ENCODE results near the gene HMGCLL1. TPM values are rescaled to one million over a fixed set of nuclear protein-coding genes. Genes with fewer than 3 reads are reported as not detected.
A peak's percentile ranks its signal among the peaks of the same experiment; 100 is the strongest.

The HMGCLL1 gene
- total and polyA plus RNA-seq, 3 donors from 2014 or later = 2.2 to 9.2 (median 7.2) TPM

DNA sequence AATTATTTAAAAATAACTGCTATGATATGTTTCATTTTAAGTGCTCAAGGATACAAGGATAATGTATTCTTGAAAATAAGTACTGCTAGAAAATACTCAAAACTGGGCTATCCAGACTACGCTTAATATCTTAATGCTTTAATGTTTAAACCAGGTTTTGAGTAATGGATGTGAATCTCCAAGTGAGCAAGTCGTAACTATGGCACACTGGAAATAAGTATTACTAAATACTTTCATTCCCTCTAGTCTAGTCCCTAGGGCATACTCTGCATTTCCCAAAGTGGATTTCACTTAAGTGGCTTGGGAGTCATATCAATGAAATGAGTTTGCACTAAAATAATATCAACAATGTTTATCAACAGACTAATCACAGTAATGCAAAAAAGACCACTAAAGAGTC, 48.1 kb downstream of the HMGCLL1 start:
- Histone ChIP-seq H3K9me3 (no peaks in the 10 kb centered on the region), H3K27ac (no peak overlapping the region), H3K4me3 (no peak overlapping the region), H3K4me1 (no peaks in the 10 kb centered on the region), H3K36me3 (ENCODE audit: low read depth, missing control alignments) (no peaks in the 10 kb centered on the region), H3K27me3 (no peaks in the 10 kb centered on the region)
- no peak for DNase-seq
- 90 to 94% methylated on average over 2 of the region's 2 CpGs for WGBS, 2 donors
- intact Hi-C loops (cut with DNase I; ENCODE audit: low total_unique reads) = no loop called here
- TF ChIP-seq POLR2A (IDR thresholded peaks at IDR 0.05) = no peak
- TF ChIP-seq, protein P1, sequence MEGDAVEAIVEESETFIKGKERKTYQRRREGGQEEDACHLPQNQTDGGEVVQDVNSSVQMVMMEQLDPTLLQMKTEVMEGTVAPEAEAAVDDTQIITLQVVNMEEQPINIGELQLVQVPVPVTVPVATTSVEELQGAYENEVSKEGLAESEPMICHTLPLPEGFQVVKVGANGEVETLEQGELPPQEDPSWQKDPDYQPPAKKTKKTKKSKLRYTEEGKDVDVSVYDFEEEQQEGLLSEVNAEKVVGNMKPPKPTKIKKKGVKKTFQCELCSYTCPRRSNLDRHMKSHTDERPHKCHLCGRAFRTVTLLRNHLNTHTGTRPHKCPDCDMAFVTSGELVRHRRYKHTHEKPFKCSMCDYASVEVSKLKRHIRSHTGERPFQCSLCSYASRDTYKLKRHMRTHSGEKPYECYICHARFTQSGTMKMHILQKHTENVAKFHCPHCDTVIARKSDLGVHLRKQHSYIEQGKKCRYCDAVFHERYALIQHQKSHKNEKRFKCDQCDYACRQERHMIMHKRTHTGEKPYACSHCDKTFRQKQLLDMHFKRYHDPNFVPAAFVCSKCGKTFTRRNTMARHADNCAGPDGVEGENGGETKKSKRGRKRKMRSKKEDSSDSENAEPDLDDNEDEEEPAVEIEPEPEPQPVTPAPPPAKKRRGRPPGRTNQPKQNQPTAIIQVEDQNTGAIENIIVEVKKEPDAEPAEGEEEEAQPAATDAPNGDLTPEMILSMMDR (IDR thresholded peaks at IDR 0.05) = no peak

- Histone ChIP-seq H3K27me3 (no peaks in the 10 kb centered on the region), H3K36me3 (ENCODE audit: low read depth, missing control alignments) (no peaks in the 10 kb centered on the region), H3K4me1 (no peaks in the 10 kb centered on the region), H3K27ac (no peak overlapping the region), H3K4me3 (no peak overlapping the region), H3K9me3 (no peaks in the 10 kb centered on the region)
- intact Hi-C loops (cut with DNase I; ENCODE audit: low total_unique reads) = no loop called here
- no peak for TF ChIP-seq POLR2A (IDR thresholded peaks at IDR 0.05)
- TF ChIP-seq, protein P1 (IDR thresholded peaks at IDR 0.05) = no peak
- WGBS, 2 donors = 48 to 56% methylated on average over 1 of the region's 1 CpG
- peak; percentile 18 for DNase-seq
Observed at GRCh38 chr6:55528624-55529023, 50.4 kb downstream of the HMGCLL1 start.

DNA sequence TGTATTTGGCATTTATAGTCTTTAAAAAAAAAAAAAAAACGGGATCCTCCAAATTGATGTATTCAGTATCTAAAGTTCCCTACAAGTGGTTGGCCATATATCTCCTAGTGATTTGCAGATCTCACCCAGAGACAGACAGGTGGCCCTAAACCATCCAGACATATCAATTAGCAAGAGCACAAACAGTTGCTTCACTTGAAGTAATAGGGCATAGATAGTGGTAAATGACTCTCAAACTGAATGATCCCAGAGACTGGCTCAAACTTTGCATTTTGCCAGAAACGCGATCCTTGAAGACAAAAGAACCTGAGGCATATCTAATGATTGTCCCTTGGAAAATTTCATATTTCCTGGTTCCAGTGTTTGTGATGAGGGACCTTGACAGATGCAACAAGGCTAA, 54.6 kb downstream of the HMGCLL1 start:
- H3K4me3 ChIP-seq = no peak overlapping the region
- H3K27me3 ChIP-seq = no peaks in the 10 kb centered on the region
- no peak for TF ChIP-seq POLR2A (IDR thresholded peaks at IDR 0.05)
- TF ChIP-seq, protein P1 (IDR thresholded peaks at IDR 0.05) = no peak
- no peak overlapping the region for H3K27ac ChIP-seq
- no peak for DNase-seq
- WGBS, 2 donors = 84 to 88% methylated on average over 3 of the region's 3 CpGs
- no peaks in the 10 kb centered on the region for H3K9me3 ChIP-seq
- no peaks in the 10 kb centered on the region for H3K4me1 ChIP-seq
- H3K36me3 ChIP-seq (ENCODE audit: low read depth, missing control alignments) = no peaks in the 10 kb centered on the region
- intact Hi-C loops (cut with DNase I; ENCODE audit: low total_unique reads) = no loop called here

- Histone ChIP-seq H3K27me3 (no peaks in the 10 kb centered on the region), H3K27ac (no peak overlapping the region), H3K36me3 (ENCODE audit: low read depth, missing control alignments) (no peaks in the 10 kb centered on the region), H3K4me1 (no peaks in the 10 kb centered on the region), H3K9me3 (no peaks in the 10 kb centered on the region), H3K4me3 (no peak overlapping the region)
- DNase-seq = no peak
- intact Hi-C loops (cut with DNase I; ENCODE audit: low total_unique reads) = no loop called here
- WGBS, 2 donors = 83 to 94% methylated on average over 4 of the region's 4 CpGs
- TF ChIP-seq, protein P1 (IDR thresholded peaks at IDR 0.05) = no peak
- TF ChIP-seq POLR2A (IDR thresholded peaks at IDR 0.05) = no peak
Observed at GRCh38 chr6:55518529-55519060, 60.4 kb downstream of the HMGCLL1 start.

- no peak for DNase-seq
- intact Hi-C loops (cut with DNase I; ENCODE audit: low total_unique reads) = no loop called here
- no peaks in the 10 kb centered on the region for H3K4me1 ChIP-seq
- no peak overlapping the region for H3K4me3 ChIP-seq
- H3K9me3 ChIP-seq = no peaks in the 10 kb centered on the region
- no peaks in the 10 kb centered on the region for H3K27me3 ChIP-seq
- H3K27ac ChIP-seq = no peak overlapping the region
- 89 to 91% methylated on average over 1 of the region's 1 CpG for WGBS, 2 donors
- TF ChIP-seq, protein P1 (IDR thresholded peaks at IDR 0.05) = no peak
- no peak for TF ChIP-seq POLR2A (IDR thresholded peaks at IDR 0.05)
- no peaks in the 10 kb centered on the region for H3K36me3 ChIP-seq (ENCODE audit: low read depth, missing control alignments)
Observed at GRCh38 chr6:55516736-55517135, 62.3 kb downstream of the HMGCLL1 start.
